Subcutaneous adipose tissue (tissue), 4 donors: ENCODE results near the gene MRPL24. TPM values are rescaled to one million over a fixed set of nuclear protein-coding genes. Genes with fewer than 3 reads are reported as not detected.

Source experiments
- total RNA-seq, 4 donors: library from RNA; depleted of rRNA; stranded (reverse); fragments of >200 nt; gene quantifications; one replicate each; pipeline ENCODE4 v1.1.0, GENCODE V29; 2016
- TF ChIP-seq, protein P1 (sequence below): fragments of 450-650 bp; IDR thresholded peaks from one replicate; pipeline ENCODE4 v1.5.1; 2016; ENCODE audit warnings: low read depth, mild to moderate bottlenecking, control low read depth, antibody characterized with exemption, moderate library complexity

The MRPL24 gene
- total RNA-seq, 4 donors from 2014 or later: 53.0 to 84.5 (median 74.0) TPM

DNA sequence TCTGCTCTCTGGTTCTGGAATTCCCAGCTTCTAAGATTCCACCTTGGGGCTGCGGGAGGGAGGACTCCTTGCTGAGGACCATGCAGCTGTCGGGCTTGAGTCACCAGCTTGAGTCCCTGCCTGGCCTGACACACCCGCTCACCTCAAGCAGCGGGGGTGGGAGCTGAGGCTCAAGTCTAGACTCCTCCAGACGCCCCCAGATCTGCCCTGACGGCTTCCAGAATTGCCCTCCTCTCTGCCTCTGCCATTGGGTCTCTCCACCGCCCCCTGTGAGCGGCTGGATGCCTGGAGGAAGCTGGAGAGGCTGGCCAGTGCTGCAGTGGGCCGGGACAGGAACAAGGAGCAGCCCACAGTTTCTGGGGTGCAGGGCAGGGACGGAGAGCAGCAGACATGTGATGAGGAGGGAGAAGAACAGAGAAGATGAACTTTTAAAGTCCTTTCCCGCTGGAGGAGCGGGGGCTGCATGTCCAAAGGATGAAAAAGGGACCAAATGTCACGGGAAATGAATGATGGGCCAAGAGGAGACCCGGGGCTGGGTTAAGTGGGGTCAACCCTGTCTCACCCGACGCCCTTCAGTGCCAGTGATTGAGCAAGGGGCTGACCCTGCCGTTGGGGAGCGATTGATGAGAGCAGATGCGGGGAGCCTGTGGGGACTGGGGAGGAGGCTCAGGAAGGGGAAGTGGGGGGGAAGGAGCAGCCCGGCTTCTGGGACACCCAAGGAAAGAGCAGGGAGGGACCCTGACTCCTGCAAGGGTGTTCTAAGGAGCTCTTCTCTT, 49.0 kb downstream of the MRPL24 start:
- TF ChIP-seq, protein P1, sequence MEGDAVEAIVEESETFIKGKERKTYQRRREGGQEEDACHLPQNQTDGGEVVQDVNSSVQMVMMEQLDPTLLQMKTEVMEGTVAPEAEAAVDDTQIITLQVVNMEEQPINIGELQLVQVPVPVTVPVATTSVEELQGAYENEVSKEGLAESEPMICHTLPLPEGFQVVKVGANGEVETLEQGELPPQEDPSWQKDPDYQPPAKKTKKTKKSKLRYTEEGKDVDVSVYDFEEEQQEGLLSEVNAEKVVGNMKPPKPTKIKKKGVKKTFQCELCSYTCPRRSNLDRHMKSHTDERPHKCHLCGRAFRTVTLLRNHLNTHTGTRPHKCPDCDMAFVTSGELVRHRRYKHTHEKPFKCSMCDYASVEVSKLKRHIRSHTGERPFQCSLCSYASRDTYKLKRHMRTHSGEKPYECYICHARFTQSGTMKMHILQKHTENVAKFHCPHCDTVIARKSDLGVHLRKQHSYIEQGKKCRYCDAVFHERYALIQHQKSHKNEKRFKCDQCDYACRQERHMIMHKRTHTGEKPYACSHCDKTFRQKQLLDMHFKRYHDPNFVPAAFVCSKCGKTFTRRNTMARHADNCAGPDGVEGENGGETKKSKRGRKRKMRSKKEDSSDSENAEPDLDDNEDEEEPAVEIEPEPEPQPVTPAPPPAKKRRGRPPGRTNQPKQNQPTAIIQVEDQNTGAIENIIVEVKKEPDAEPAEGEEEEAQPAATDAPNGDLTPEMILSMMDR: no peak

DNA sequence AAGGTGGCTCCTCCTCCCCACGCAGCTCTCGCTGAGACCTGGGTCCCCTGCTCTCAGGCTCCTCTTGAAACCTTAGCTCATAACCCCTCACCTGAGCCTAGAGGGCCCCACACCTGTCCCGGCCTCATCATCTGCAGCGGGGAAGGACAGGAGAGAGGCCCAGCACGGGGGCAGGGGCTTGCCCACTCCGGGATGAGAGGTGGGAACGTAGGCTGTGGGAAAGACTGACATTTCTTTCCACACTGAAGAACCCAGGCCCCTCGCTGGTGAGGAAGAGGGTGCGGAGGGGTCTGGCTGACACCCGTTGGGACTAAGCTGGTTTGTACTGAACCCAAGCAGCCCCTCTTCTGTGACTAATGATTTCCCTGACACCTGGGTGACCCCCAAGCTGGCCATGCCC, 49.7 kb downstream of the MRPL24 start:
- TF ChIP-seq, protein P1: no peak

DNA sequence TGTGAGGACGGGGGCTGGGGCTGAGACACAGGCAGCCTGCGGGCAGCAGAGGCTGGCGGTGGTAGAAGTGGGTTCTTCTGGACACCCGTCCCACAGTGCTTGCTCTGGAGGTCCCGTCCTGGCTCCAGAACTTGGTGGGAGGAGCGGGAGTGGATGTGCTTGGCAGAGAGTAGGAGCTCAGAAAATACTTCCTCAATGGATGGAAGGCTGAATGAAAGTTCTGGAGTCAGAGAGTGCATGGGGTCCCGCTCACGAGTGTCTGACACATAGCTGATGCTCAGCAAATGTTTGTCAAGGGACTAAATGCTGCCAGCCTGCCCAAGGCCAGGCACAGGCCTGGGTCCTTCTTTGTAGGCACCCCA, 50.2 kb downstream of the MRPL24 start:
- TF ChIP-seq, protein P1: no peak

DNA sequence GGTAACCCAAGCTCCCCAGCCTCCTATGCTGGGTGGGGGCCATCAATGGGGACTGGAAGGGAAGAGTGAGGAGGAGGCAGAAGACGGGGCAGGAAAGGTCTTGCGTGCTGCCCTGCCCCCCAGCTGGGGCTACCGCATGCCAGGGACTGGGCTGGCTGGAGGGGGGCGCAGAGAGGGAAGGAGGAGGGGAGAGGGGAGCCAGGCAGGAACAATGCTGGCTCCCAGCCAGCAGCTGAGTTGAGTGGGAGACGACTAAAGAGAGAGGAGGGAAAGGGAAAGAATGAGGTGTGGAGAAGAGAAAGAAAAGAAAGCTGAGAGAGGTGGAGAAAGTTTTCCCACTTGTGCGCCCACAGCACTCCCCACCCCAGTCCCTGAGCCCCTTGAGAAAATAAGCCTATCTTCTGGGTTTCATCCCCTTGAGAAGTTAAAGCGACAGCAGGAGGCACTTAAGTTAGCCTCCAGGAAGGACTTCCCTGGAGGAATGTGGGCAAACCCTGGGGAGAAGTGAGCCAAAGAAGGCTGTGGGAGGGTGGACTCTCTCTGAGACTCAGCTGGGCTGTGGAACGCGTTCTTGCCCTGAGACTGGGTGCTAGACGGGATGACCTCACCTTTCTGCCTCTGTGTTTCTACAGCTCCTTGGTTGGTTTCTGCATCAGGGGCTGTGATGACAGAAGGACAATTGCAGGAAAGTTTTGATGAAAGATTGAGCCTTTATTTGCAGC, 50.8 kb downstream of the MRPL24 start:
- TF ChIP-seq, protein P1: no peak

DNA sequence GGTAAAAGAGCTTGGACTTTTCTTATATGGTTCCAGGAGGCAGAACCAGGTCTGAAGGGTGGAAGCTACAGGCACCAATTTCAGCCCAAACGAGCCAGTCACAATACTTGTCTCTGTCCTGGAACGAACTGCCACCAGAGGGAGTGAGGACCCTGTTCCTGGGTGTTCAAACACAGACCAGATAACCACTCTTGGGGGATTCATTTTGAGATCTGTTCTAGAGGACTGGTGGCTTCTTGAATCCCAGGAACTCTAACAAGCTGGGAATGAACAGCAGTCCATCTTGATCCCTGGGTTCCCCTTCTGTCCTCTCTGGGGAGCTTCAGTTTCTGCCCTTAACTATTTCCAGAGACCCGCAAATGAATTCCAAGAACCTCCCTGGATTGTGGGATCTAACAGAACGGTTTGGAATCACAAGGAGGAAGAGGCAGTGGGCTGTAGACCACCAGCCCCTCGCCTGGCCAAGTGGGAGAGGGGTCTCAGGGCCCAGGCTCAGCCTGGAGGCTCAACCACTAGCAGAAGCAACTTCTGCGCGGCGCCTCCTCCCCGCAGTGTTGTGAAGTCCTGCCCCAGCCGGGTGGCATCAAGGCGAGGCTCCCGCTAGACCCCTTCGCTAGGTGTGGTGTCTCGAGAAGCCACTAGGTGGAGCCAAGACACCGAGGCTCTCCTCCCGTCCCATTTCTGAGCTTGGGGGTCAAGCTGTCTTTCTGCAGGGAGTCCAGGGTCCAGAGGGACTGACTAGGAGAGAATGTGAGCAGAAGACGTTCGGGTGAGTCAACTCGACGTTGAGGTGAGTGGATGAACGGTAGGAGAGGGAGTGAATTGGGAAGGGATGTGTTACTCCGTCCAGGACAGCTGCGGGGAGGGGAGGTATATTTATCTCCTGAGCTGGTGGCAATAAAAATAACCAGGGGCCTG, 51.6 kb downstream of the MRPL24 start:
- TF ChIP-seq, protein P1: no peak

Other genes starting within 250 kb of the MRPL24 start
- gene MEF2D, start 240.3 kb downstream of the MRPL24 start, total RNA-seq: 10 to 100 TPM; 18.9 to 46.5 (median 24.8) TPM
- gene IQGAP3, start 168.5 kb downstream of the MRPL24 start, total RNA-seq: 1 to 10 TPM in 2 of 4 donors, under 1 TPM in 1, not detected in 1; 0.57 to 2.5 (median 2.0) TPM
- gene TTC24, start 161.4 kb downstream of the MRPL24 start, total RNA-seq: not detected
- gene NAXE, start 149.3 kb downstream of the MRPL24 start, total RNA-seq: 10 to 100 TPM; 45.8 to 61.1 (median 49.7) TPM
- 10 to 100 TPM; 10.7 to 35.1 (median 21.4) TPM for gene GPATCH4, start 139.6 kb downstream of the MRPL24 start, total RNA-seq
- gene HAPLN2, start 121.7 kb downstream of the MRPL24 start, total RNA-seq: 1 to 10 TPM in 2 of 4 donors, not detected in 2; 1.5 to 1.7 TPM
- not detected for gene BCAN, start 99.0 kb downstream of the MRPL24 start, total RNA-seq
- gene NES, start 63.7 kb downstream of the MRPL24 start, total RNA-seq: 10 to 100 TPM in 3 of 4 donors, 1 to 10 TPM in 1; 7.8 to 28.8 (median 13.5) TPM
- 10 to 100 TPM in 1 of 4 donors, 1 to 10 TPM in 3; 2.4 to 16.5 (median 4.0) TPM for gene CRABP2, start 35.5 kb downstream of the MRPL24 start, total RNA-seq
- 10 to 100 TPM; 20.5 to 29.2 (median 23.0) TPM for gene METTL25B, start 12.6 kb downstream of the MRPL24 start, total RNA-seq
- 10 to 100 TPM; 10.9 to 21.5 (median 13.5) TPM for gene ISG20L2, start 12.3 kb downstream of the MRPL24 start, total RNA-seq
- gene HDGF, start 10.6 kb upstream of the MRPL24 start, total RNA-seq: 100 to 1,000 TPM in 3 of 4 donors, 10 to 100 TPM in 1; 86.5 to 126 (median 113) TPM
- gene PRCC, start 26.4 kb upstream of the MRPL24 start, total RNA-seq: 10 to 100 TPM; 19.7 to 27.3 (median 21.3) TPM
- 1 to 10 TPM in 1 of 4 donors, under 1 TPM in 3; 0.34 to 1.1 (median 0.71) TPM for gene SH2D2A, start 75.8 kb upstream of the MRPL24 start, total RNA-seq
- gene INSRR, start 118.0 kb upstream of the MRPL24 start, total RNA-seq: not detected
- under 1 TPM in 2 of 4 donors, not detected in 2; 0.49 to 0.85 TPM for gene NTRK1, start 119.8 kb upstream of the MRPL24 start, total RNA-seq
- 10 to 100 TPM in 2 of 4 donors, 1 to 10 TPM in 2; 5.9 to 40.9 (median 8.7) TPM for gene PEAR1, start 152.6 kb upstream of the MRPL24 start, total RNA-seq
- gene LRRC71, start 179.5 kb upstream of the MRPL24 start, total RNA-seq: under 1 TPM in 1 of 4 donors, not detected in 3; 0.94 TPM